HG03108 (cell line): ENCODE results near the gene APOBEC3H.

Source experiments
- ATAC-seq: cut with Tn5 transposase; IDR thresholded peaks from one replicate; pipeline ENCODE4 v1.9.1; 2021; ENCODE audit warnings: moderate library complexity; ENCODE audit not compliant: unreplicated experiment

Gene APOBEC3H

DNA sequence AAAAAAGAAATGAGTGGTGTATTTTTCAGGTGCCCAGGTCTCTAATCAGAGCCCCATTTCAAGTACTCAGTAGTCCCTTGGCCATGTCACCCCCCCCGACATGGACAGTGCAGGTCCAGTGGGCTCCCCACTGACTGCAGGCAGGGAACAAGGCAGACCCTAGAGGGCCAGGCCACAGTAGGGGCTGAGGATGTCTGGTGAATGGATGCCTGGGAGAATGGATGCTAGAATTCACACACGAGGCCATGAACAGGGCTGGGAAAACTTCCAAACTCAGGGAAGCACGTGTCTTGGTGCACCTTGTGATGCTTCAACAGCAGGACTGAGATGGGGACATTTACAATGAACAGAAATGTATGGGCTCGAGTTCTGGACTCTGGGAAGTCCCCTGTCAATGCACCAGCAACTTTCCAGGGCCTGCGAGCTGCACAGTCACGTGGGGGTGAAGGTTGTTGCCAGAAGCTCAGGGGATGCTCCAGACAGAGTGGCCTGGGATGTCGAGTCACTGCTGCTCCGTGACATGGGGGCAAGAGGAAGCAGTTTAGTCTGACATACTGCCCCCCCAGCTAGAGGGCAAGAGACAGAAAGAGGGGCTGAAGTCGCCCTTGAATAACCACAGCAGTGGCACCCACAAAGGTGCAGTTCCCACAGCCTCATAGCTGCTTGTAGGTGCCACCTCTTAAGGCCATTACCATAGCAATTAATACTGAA is 16.8 kb upstream of the APOBEC3H start:
- no peak for ATAC-seq

DNA sequence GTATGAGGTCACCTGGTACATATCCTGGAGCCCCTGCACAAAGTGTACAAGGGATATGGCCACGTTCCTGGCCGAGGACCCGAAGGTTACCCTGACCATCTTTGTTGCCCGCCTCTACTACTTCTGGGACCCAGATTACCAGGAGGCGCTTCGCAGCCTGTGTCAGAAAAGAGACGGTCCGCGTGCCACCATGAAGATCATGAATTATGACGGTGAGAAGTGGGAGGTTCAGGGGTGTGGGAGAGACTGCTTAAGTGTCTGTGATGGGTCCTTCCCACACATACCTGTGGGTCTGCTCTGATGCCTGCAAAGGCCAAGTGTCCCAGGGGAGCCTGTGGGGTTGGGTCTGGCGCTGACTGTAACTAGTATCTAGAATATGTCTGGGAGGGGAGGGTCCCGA is 16.0 kb upstream of the APOBEC3H start:
- no peak for ATAC-seq

DNA sequence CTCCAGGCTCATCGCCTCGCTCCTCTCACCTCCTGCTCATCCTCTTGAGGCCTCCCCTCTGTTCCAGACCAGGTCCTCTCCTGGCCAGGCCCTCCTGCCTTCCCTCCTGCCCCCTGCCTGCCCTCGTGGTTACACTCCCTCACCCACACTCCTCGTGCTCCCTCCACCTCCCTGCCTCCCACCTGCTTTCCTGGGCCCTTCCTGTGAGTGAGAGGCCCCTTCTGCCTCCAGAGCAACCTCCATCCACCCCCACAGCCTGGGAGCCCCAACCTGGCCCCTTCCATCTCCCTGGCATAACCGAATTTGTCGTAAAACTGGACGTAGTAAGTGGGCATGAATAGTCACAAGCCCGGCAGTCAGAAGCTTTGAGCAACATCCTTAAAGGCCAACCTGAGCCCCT is 15.4 kb upstream of the APOBEC3H start:
- no peak for ATAC-seq

GRCh38 chr22:39083212-39084165 is 13.6 kb upstream of the APOBEC3H start:
- no peak for ATAC-seq

DNA sequence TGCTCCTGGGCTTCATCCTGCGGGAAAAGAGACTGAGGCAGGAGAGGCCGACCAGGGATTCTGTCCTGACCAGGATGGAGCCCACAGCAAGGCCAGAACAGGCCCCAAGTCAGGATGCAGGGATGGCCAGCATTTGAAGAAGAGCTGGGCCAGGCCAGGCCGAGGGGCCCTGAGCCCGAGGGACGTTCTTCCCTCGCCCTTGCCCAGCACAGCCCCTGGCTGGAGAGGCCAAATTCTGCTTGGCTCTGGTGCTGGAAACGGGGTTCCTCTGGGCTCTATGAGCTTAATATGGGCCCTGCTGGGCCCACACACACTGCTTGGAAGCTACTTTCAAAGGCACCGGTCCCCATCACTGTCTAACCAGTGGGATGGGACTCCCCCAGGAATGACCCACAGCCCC is 12.4 kb upstream of the APOBEC3H start:
- no peak for ATAC-seq

- no peak for ATAC-seq
Observed at GRCh38 chr22:39087098-39087497, 9.9 kb upstream of the APOBEC3H start.

DNA sequence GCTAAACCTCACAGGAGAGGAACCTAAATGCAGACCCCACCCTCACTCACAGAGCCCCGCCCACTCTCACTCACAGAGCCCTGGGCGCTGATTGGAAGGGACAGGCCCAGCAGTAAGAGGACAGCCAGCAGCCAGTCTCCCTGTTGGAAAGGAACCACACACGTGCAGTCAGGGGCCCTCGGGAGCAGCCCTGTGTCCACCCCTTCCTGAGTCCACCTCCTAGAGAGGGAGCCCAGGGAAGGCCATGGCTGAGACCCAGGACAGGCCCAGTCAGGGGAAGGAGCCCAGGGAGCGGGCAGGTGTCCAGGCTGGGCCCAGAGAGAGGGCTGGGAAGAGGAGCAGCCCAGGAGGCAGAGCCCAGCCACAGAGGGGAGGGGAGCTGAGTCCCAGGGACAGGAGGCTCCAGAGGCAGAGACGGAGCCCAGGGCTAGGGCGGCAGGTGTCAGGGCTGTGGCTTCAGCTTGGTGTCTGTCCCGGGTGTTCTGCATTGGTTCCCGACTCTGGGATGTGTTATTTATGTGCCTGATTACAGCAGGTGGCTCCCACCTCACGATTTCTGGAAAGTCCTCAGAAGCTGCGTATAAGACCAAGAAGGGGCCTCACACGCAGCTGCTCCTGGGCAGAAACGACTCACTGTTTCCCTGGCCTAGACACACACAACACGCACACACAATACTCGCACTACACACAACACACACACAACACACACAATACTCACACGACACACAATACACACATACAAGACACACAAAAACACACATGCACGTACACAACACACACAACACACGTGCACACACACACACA is 9.0 kb upstream of the APOBEC3H start:
- ATAC-seq, result no peak

- ATAC-seq, result no peak
Observed at GRCh38 chr22:39088685-39089032, 8.4 kb upstream of the APOBEC3H start.

- ATAC-seq, result no peak
Observed at GRCh38 chr22:39089928-39090327, 7.1 kb upstream of the APOBEC3H start.

DNA sequence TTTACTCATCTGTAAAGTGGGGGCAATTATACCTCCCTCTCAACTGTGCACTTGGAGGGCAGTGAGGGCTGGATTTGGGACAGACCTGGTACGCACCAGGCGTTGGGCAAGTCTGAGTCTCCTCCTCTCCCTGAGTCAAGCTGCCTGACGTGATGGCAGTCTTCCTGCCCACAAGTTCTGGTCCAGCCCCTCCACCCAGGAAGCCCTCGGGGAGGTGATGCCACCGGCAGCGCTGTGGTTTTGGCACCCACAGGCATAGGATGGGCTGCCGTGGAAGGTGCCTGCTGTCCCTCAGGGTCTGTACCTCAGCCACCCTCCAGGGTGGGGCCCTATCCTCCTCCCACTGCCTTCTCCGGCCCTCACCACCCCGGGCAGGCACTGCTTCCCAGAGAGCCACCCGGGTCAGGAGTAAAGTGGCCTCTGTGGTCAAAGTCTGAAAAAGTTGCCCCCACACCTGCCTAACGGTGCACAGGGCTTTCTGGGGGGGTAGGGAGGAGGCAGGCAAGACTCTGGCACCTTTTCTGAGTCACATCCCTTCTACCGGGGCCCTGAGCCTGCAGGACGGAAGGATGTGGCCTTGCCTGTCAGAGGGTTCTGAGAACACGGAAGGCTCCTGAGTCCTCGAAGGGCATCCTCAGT is 6.5 kb upstream of the APOBEC3H start:
- no peak for ATAC-seq

DNA sequence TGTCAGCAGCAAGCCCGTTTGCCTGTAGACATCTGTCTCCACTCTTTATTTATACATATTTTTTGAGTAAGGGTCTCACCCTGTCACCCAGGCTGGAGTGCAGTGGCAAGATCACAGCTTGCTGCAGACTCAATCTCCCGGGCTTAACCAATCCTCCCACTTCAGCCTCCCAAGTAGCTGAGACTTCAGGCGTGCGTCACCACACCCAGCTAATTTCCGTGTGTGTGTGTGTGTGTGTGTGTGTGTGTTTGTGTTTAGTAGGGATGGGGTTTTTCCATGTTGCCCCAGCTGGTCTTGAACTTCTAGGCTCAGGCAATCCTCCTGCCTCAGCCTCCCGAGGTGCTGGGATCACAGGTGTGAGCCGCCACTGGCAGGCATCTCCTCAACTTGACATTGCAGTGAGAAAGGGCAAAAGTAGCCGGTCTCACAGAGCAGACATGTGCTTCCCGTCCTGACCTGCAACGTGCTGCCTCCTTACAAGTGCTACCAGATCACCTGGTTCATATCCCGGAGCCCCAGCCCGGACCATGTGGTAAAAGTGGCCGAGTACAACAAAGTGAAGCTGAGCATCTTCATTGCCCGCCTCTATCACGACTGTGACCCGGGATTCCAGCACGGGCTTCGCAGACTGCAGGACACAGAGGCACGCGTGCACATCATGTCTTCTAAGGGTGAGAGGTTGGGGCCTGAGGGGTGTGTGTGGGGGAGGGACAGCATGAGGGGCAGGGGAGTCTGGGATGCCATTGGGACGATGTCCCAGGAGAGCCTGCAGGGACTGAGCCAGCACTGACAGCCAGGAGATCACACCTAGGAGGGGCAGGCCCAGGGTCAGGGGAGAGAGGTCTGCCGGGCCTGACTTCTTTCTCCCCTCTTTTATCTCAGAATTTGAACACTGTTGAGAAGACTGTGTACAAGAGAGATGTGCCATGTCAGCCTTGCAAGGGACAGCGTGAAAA is 5.6 kb upstream of the APOBEC3H start:
- ATAC-seq, result no peak

DNA sequence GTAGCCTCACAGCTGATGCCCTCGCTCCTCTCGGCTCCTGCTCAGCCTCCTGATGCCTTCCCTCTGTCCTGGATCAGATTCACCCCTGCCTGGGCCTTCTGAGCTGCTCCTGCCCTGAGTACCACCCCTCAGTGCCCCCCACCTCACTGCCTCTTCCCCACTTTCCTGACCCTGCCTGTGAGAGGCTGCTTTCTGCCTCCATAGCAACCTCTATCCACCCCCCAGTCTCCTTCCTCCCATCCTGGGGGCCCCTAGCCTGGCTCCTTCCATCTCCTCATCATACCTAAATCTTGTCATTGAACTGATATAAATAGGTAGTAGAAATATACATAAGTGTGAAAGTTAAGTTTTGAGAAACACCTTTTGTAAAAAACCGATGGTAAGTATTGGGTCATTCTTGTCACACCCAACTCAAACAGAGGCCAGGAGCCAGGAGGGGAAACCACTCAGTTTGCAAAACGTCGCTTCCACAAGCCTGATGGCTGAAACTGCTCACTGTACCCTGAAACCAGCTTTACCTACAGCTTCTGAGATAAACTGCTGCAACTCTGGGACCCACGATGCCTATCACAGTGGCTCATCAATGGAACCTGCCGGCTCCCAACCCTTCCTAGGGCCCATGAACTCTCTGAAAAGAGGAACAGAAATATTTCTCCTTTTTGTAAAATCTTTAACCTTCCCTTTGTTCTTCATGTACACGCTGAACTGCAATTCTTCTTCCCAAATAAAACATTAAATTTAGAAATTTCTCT is 4.8 kb upstream of the APOBEC3H start:
- no peak for ATAC-seq

DNA sequence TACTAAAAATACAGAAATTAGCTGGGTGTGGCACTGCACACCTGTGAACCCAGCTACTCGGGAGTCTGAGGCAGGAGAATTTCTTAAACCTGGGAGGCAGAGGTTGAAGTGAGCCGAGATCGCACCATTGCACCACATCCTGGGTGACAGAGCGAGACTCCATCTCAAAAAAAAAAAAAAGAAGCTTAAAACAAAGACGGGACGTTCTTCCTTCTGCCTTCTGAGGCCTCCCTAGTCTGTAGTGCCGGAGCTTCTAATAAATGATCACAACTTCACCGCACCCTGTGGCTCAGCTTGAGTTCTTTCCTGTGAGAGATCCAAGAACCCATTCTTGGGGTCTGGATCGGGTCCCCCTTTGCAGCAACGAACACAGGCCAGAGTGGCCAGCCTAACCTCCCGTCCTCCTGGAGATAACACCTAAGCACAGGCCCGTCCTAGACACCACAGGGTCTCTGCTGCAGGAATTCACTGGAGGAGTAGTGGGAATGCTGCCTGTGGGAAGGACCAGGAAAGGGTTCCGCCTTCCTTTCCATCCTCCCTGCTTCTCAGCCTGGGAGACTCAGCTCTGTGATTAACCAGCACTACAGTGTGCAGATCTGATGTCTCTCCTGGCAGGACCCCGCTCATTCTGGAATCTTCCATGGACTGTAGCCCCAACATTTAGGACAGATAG is 2.2 kb upstream of the APOBEC3H start:
- ATAC-seq, result no peak

DNA sequence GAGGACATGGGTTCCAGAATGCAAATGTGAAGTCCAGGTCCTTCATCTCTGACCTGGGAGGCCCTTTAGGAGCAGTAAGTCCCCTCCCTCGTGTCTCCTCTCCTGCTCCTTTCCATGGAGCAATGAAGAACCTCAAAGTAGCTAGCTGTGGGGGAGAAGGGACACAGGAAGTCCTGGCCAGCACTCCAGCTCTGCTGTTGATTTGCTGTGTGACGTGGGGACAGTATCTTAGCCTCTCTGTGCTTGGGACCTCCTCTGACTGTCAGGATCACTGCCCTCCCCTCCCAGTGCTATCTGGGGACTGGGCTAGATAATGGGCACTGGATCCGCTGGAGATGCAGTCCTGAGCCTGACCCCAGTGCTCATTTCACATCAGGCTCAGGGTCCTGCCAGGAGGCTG is 1.1 kb upstream of the APOBEC3H start:
- no peak for ATAC-seq

DNA sequence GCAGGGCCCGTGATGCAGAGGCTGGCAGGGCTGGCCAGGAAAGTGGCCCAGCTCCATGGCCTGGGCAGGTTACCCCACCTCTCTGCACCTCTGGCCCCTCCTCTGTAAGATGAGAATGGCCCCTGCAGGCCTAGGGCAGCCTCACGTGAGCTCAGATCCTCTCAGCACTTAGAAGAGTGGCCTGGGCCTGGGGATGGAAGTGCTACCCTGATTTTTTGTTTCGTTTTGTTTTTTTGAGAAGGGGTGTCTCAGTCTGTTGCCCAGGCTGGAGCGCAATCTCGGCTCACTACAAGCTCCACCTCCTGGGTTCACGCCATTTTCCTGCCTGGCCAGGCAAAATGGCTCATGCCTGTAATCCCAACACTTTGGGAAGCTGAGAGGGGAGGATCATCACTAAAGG is 982 bp downstream of the APOBEC3H start:
- no peak for ATAC-seq

- ATAC-seq, result no peak
Observed at GRCh38 chr22:39098576-39098975, 1.5 kb downstream of the APOBEC3H start.

DNA sequence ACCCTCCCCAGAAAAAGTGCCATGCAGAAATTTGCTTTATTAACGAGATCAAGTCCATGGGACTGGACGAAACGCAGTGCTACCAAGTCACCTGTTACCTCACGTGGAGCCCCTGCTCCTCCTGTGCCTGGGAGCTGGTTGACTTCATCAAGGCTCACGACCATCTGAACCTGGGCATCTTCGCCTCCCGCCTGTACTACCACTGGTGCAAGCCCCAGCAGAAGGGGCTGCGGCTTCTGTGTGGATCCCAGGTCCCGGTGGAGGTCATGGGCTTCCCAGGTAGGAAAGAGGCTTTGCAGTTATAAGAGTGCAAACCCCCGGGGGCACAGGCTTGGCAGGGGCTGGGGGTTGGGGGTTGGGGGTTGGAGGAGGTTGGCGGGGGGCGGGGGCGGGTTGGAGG is 4.2 kb downstream of the APOBEC3H start:
- no peak for ATAC-seq

- no peak for ATAC-seq
Observed at GRCh38 chr22:39103431-39103830, 6.4 kb downstream of the APOBEC3H start.

DNA sequence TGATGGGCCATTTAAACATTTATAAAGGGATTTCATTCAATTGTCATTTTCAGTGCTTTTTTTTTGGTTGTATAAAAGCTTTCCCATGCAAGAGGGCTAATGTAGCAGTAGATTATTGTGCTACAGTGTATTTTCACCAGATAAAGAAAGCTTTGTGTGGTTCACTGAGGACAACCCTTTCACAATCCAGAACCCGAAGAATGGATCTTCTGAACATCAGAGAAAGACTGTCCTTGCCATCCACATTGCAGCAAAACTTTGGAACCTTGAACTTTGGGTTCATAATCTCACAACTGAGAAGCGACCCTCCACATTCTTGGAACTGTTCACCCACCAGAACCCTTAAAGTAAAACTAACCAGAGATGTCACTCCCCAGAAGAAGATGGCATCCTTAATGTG is 9.3 kb downstream of the APOBEC3H start:
- ATAC-seq, result no peak
